DND-41 (cell line): ENCODE measurements around the gene JPH3.

Experiments used
- EZH2 ChIP-seq: IDR thresholded peaks from 3 replicates; pipeline ENCODE4 v1.6.1; 2012; ENCODE audit warnings: borderline replicate concordance, low read depth, mild to moderate bottlenecking, moderate library complexity, low read length, inconsistent platforms; ENCODE audit not compliant: severe bottlenecking
- TF ChIP-seq, protein P1 (sequence below): IDR thresholded peaks from 2 replicates; pipeline ENCODE4 v1.5.1; 2012; ENCODE audit warnings: borderline replicate concordance, low read length, moderate library complexity, mild to moderate bottlenecking; ENCODE audit not compliant: poor library complexity, severe bottlenecking; ENCODE audit errors: extremely low read depth

DNA sequence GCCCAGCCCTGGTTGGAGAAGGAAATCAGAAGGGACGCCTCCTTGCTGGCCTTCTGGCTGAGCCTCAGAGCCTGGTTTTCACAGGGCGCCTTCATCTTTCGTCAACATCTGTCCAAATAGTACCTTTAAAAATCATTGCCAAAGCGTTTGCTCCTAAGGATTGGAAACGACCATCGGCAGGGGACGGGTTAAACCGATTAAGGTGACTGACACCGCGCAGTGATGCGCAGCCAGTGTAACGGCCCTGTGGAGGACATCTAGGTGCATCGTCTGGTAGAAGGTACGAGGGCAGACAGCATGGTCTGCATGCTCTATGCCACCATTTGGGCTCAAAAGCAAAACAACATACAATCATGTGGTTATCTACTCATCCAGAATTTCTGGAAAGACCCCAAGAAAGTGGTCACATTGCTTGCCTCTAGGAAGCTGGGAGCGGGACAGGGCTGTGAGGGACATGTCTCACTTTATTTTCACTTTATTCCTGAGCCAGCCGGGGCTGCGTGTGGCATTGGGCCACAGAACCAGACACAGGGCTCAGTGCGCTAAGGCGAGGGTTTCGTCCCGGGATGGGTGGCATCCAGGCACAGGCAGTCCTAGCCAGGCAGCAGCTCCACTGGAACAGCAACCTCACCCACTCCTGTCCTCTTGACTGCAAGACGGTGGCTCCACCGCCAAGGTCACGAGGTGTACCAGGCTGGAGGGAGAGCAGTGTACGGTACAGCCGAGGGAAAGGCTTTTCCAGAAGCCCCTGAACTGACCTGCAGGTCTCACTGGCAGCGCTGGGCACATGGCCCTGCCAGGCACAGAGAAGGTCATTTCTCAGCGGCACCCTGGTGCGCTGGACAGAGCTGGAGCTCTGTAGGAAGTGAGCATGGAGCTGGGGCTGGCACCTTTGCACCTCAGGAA, 40.9 kb upstream of the JPH3 start:
- TF ChIP-seq, protein P1, sequence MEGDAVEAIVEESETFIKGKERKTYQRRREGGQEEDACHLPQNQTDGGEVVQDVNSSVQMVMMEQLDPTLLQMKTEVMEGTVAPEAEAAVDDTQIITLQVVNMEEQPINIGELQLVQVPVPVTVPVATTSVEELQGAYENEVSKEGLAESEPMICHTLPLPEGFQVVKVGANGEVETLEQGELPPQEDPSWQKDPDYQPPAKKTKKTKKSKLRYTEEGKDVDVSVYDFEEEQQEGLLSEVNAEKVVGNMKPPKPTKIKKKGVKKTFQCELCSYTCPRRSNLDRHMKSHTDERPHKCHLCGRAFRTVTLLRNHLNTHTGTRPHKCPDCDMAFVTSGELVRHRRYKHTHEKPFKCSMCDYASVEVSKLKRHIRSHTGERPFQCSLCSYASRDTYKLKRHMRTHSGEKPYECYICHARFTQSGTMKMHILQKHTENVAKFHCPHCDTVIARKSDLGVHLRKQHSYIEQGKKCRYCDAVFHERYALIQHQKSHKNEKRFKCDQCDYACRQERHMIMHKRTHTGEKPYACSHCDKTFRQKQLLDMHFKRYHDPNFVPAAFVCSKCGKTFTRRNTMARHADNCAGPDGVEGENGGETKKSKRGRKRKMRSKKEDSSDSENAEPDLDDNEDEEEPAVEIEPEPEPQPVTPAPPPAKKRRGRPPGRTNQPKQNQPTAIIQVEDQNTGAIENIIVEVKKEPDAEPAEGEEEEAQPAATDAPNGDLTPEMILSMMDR, result no peak
- TF ChIP-seq EZH2, result no peak
